Measurements from ENCODE around the gene TSHZ2. TPM values are rescaled to one million over a fixed set of nuclear protein-coding genes. Genes with fewer than 3 reads are reported as not detected.

The TSHZ2 gene
- total and polyA plus RNA-seq, 4 donors: 0.93 to 8.8 (median 3.8) TPM

- Histone ChIP-seq H3K36me3 (ENCODE audit: control insufficient read depth in 4 of 4, insufficient read depth in 4 of 4, low read length in 4 of 4) (no peaks in the 10 kb centered on the region), H3K4me3 (no peak overlapping the region), H3K9me3 (ENCODE audit: control insufficient read depth in 4 of 4, insufficient read depth in 3 of 4, low read length in 3 of 4) (no peaks in the 10 kb centered on the region), H3K4me1 (ENCODE audit: control insufficient read depth in 5 of 5, insufficient read depth in 5 of 5, low read length in 5 of 5) (no peaks in the 10 kb centered on the region), H3K9ac (ENCODE audit: insufficient read depth in 1 of 2, low read length in 2 of 2) (no peak overlapping the region), H3K27me3 (ENCODE audit: control insufficient read depth in 3 of 3, insufficient read depth in 3 of 3, low read length in 2 of 3) (no peaks in the 10 kb centered on the region), H3K27ac (ENCODE audit: low read depth in 1 of 2, low read length in 1 of 2) (no peak overlapping the region)
- 82 to 91% methylated on average over 3 of the region's 3 CpGs for WGBS, 2 donors
- TF ChIP-seq CTCF (IDR thresholded peaks at IDR 0.05; ENCODE audit: control extremely low read depth, extremely low read depth): no peak
- DNase-seq (no peak), ATAC-seq (ENCODE audit: insufficient read depth, low FRiP score) (no peak)
Measured at GRCh38 chr20:53276143-53276542, 304.0 kb downstream of the TSHZ2 start.

GRCh38 chr20:53278555-53278954 is 306.4 kb downstream of the TSHZ2 start:
- H3K27me3 ChIP-seq (ENCODE audit: control insufficient read depth in 3 of 3, insufficient read depth in 3 of 3, low read length in 2 of 3): no peaks in the 10 kb centered on the region
- no peak overlapping the region for H3K9ac ChIP-seq (ENCODE audit: insufficient read depth in 1 of 2, low read length in 2 of 2)
- H3K27ac ChIP-seq (ENCODE audit: low read depth in 1 of 2, low read length in 1 of 2): no peak overlapping the region
- no peaks in the 10 kb centered on the region for H3K4me1 ChIP-seq (ENCODE audit: control insufficient read depth in 5 of 5, insufficient read depth in 5 of 5, low read length in 5 of 5)
- no peaks in the 10 kb centered on the region for H3K36me3 ChIP-seq (ENCODE audit: control insufficient read depth in 4 of 4, insufficient read depth in 4 of 4, low read length in 4 of 4)
- WGBS, 2 donors: 93 to 100% methylated on average over 1 of the region's 1 CpG
- no peak overlapping the region for H3K4me3 ChIP-seq
- no peak for TF ChIP-seq CTCF (IDR thresholded peaks at IDR 0.05; ENCODE audit: control extremely low read depth, extremely low read depth)
- H3K9me3 ChIP-seq (ENCODE audit: control insufficient read depth in 4 of 4, insufficient read depth in 3 of 4, low read length in 3 of 4): peaks cover 0 to 2% (median 0%) of the 10 kb centered on the region in 4 donors
- no peak for ATAC-seq (ENCODE audit: insufficient read depth, low FRiP score)
- no peak for DNase-seq

- TF ChIP-seq CTCF (IDR thresholded peaks at IDR 0.05; ENCODE audit: control extremely low read depth, extremely low read depth): no peak
- Histone ChIP-seq H3K36me3 (ENCODE audit: control insufficient read depth in 4 of 4, insufficient read depth in 4 of 4, low read length in 4 of 4) (no peaks in the 10 kb centered on the region), H3K9me3 (ENCODE audit: control insufficient read depth in 4 of 4, insufficient read depth in 3 of 4, low read length in 3 of 4) (peaks cover 0 to 2% (median 0%) of the 10 kb centered on the region in 4 donors), H3K9ac (ENCODE audit: insufficient read depth in 1 of 2, low read length in 2 of 2) (no peak overlapping the region), H3K4me1 (ENCODE audit: control insufficient read depth in 5 of 5, insufficient read depth in 5 of 5, low read length in 5 of 5) (no peaks in the 10 kb centered on the region), H3K4me3 (no peak overlapping the region), H3K27ac (ENCODE audit: low read depth in 1 of 2, low read length in 1 of 2) (no peak overlapping the region), H3K27me3 (ENCODE audit: control insufficient read depth in 3 of 3, insufficient read depth in 3 of 3, low read length in 2 of 3) (no peaks in the 10 kb centered on the region)
- WGBS, 2 donors: 81 to 89% methylated on average over 1 of the region's 1 CpG
- DNase-seq (no peak), ATAC-seq (ENCODE audit: insufficient read depth, low FRiP score) (no peak)
Measured at GRCh38 chr20:53279735-53280134, 307.6 kb downstream of the TSHZ2 start.

- DNase-seq: no peak
- 65 to 74% methylated on average over 2 of the region's 2 CpGs for WGBS, 2 donors
- H3K4me3 ChIP-seq: no peak overlapping the region
- no peak overlapping the region for H3K27ac ChIP-seq (ENCODE audit: low read depth in 1 of 2, low read length in 1 of 2)
- H3K9me3 ChIP-seq (ENCODE audit: control insufficient read depth in 4 of 4, insufficient read depth in 3 of 4, low read length in 3 of 4): peaks cover 0 to 2% (median 0%) of the 10 kb centered on the region in 4 donors
- no peaks in the 10 kb centered on the region for H3K36me3 ChIP-seq (ENCODE audit: control insufficient read depth in 4 of 4, insufficient read depth in 4 of 4, low read length in 4 of 4)
- no peak for TF ChIP-seq CTCF (IDR thresholded peaks at IDR 0.05; ENCODE audit: control extremely low read depth, extremely low read depth)
- no peaks in the 10 kb centered on the region for H3K27me3 ChIP-seq (ENCODE audit: control insufficient read depth in 3 of 3, insufficient read depth in 3 of 3, low read length in 2 of 3)
- no peak overlapping the region for H3K9ac ChIP-seq (ENCODE audit: insufficient read depth in 1 of 2, low read length in 2 of 2)
- ATAC-seq (ENCODE audit: insufficient read depth, low FRiP score): no peak
- no peaks in the 10 kb centered on the region for H3K4me1 ChIP-seq (ENCODE audit: control insufficient read depth in 5 of 5, insufficient read depth in 5 of 5, low read length in 5 of 5)
Measured at GRCh38 chr20:53281557-53282117, 309.5 kb downstream of the TSHZ2 start.
